Stimulated activated CD8-positive, alpha-beta memory T cell treated with anti-CD3 and anti-CD28 coated beads, Interleukin-12 subunit alpha, Interleukin-12 subunit beta, amount 100 ng/mL, for 4 hours (primary cell): Measurements from ENCODE around the gene UIMC1.
A peak's percentile ranks its signal among the peaks of the same experiment; 100 is the strongest.
"Not testable (repeated sequence)": the region's sequence is repeated elsewhere in the genome, so short reads cannot be mapped to it uniquely, and the experiment has no call there.

Experiments used
- DNase-seq: peaks from one replicate; pipeline ENCODE4 v3.0.0-alpha.2; 2020; ENCODE audit warnings: low read depth

Gene UIMC1

DNA sequence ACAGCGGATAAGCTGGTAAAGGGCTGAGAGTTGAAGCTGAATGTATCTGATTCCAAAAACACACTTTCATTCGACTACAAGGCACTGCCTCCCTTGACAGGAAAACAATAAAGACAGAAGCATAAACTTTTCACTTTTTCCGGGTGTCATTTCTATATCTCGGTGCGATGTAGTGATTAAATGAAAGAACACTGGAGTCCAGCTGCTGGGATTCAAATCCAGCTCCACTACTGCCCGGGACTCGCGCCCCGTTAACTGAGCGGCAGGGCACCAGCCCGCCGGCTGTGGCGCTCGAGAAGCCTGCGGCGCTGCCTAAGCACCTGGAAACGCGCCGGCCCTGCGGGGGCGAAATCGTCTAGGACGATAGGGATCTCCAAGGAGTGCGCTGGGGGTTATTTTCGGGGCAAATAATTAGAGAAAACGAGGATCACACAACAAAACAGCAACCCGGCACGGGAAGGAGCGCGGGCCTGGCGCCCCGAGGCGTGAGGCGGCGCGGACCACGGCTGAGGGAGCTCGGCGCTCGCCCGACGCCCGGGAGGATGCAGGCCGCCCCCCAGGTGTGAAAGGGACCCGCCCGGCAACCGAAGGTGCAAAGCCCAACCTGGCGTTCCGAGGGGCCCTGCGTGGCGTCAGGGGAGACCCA is 837 bp downstream of the UIMC1 start:
- peak; percentile 39 for DNase-seq

DNA sequence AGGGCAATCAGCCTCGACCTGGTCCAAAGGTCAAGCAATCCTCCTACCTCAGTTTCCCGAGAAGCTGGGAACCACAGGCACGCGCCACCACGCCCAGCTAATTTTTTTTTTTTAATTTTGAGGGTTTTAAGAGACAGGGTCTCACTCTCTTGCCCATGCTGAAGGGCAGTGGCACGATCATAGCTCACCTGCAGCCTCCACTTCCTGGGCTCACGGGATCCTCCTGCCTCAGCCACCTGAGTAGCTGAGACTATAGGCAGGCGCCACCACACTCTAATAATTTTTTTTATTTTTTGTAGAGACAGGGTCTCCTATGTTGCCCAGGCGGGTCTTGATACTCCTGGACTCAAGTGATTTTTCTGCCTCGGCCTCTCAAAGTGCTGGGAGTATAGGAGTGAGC is 1.6 kb downstream of the UIMC1 start:
- no peak for DNase-seq

GRCh38 chr5:177003649-177004048 is 2.9 kb downstream of the UIMC1 start:
- no peak for DNase-seq

- not testable (repeated sequence) for DNase-seq
Observed at GRCh38 chr5:176999526-176999925, 7.1 kb downstream of the UIMC1 start.

- no peak for DNase-seq
Observed at GRCh38 chr5:176998828-176999227, 7.8 kb downstream of the UIMC1 start.

DNA sequence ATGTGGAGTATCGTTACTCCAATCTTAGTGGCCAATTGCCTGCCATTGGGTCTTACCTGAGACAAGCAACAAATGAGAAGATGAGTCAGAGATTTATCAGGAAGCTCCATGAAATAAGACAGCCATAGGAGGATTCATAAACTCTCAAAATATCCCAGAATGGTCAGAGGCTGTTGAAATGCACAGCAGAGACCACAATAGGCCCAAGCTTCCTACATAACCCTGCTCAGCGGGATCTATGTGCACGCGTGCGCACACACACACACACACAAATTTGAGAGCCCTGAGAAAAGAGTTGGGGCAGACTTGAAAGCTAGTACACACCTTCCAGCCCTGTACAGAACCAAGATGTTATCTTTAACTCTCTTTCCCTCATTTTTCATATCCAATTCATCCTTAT is 9.8 kb downstream of the UIMC1 start:
- no peak for DNase-seq

- no peak for DNase-seq
Observed at GRCh38 chr5:176995896-176996767, 10.4 kb downstream of the UIMC1 start.

DNA sequence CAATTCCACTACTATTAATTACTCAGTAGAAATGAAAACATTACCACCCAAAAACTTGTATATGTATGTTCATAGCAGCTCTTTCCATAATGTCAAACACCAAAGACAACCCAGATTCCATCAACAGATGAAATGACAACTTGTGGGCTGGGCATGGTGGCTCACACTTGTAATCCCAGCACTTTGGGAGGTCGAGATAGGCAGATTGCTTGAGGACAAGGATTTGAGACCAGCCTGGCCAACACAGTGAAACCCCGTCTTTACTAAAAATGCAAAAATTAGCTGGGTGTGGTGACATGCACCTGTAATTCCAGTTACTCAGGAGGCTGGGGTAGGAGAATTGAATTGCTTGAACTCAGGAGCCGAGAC is 11.5 kb downstream of the UIMC1 start:
- DNase-seq: no peak

- DNase-seq: no peak
Observed at GRCh38 chr5:176994460-176995121, 12.0 kb downstream of the UIMC1 start.

GRCh38 chr5:176993081-176993480 is 13.5 kb downstream of the UIMC1 start:
- DNase-seq: not testable (repeated sequence)

- no peak for DNase-seq
Observed at GRCh38 chr5:176987583-176987982, 19.0 kb downstream of the UIMC1 start.

GRCh38 chr5:176986280-176986679 is 20.3 kb downstream of the UIMC1 start:
- DNase-seq: no peak

GRCh38 chr5:176985516-176985915 is 21.1 kb downstream of the UIMC1 start:
- DNase-seq: no peak

- DNase-seq: not testable (repeated sequence)
Observed at GRCh38 chr5:176984176-176984575, 22.4 kb downstream of the UIMC1 start.

- DNase-seq: not testable (repeated sequence)
Observed at GRCh38 chr5:176983593-176983992, 23.0 kb downstream of the UIMC1 start.

DNA sequence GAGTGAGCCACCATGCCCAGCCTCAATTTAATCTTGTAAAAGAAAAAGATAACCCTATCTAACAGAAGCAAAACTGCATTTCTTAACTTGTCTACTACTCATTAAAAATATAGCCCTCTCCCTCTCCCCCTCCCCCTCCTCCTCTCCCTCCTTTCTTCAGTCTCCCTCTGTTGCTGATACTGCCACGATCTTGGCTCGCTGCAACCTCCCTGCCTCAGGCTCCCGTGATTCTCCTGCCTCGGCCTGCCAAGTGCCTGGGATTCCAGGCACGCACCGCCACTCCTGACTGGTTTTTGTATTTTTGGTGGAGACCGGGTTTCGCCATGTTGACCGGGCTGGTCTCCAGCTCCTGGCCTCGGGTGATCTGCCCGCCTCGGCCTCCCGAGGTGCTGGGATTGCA is 23.5 kb downstream of the UIMC1 start:
- not testable (repeated sequence) for DNase-seq

- DNase-seq: no peak
Observed at GRCh38 chr5:176980818-176981217, 25.8 kb downstream of the UIMC1 start.

- no peak for DNase-seq
Observed at GRCh38 chr5:176979669-176980068, 26.9 kb downstream of the UIMC1 start.

GRCh38 chr5:176965633-176966032 is 40.9 kb downstream of the UIMC1 start:
- DNase-seq: no peak

DNA sequence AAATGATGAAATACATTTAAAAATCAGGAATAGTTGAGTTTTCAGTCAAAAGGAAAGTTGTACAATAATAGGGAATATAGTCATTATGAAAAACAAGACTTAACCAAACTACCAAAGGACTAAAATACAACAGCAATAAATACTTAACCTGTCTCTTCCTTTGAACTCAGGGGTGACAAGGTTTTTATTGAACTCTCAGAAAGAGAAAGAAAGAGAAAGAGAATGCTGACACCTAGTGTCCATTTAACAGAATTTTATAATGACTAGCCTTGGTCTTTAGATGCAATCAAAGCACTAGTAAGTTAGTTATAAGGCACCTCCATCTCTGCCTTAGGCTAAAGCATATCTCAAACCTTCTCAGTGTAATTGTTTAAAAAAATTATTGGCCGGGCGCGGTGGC is 47.5 kb downstream of the UIMC1 start:
- no peak for DNase-seq

DNA sequence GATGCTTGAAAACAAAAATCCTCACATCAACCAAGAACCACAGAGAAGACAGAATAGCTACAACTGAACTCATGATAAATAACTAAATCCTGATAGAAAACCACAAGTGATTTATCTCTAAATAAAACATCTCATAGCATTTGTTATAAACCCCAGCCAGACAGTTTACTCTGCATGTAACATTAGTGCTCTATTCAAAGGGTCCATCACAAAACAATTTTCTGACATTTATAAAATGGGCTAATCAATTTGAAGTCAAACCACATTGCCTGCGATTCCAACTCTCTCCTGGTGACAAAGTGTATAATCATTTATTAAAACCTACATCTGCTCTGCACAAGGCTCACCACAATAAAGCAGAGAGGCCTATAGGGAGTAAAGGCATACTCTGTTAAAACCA is 49.8 kb downstream of the UIMC1 start:
- no peak for DNase-seq

- no peak for DNase-seq
Observed at GRCh38 chr5:176955895-176956294, 50.7 kb downstream of the UIMC1 start.

DNA sequence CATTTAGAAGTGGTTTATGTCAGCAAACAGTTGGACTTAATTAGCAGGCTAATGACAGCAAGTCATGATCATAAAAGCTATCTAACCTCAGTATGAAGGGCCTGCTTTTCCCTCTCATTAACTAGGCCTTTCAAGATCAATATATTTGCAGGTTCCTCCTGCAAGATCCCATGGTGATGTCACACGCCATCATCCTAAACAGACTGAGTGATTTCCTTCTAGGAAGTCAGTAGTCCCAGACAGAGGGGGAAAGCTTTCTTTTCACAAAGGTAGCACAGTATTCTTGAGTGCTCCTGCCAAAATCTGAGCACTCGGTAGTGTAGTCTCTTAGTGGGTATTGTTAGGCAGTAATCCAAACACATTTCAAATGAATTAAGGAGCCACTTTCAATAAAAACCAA is 52.5 kb downstream of the UIMC1 start:
- DNase-seq: no peak
